Measurements from ENCODE around the gene KANK4.

DNA sequence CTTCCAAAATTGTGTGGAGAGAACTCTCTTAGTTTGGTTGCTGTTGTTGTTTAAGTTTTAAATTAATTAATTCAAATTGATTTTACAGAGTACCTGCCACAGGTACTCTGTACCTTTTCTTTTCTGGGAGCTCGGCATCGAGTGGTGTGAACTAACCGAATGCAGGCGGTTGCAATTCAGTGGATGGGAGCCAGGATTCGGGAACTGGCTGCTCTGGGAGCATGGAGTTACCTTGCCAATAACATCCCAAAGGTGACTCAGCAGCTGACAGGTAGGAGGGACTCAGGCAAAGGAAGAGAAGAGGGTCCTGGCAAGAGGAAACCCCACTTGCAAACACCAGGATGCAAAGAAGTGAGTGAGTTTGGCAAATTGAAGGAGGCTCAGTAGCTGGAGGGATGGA lies 24.7 kb upstream of the KANK4 start:
- TF ChIP-seq EZH2 (IDR thresholded peaks at IDR 0.05; ENCODE audit: low read depth) (no peak), CTCF (conservative IDR thresholded peaks at IDR 0.05) (no peak)
